Activated B cell treated with CpG ODN at 0.5 μM for 24 hours (primary cell): ENCODE measurements around the gene CBFA2T3. TPM values are rescaled to one million over a fixed set of nuclear protein-coding genes. Genes with fewer than 3 reads are reported as not detected.
"Not testable (repeated sequence)": the region's sequence is repeated elsewhere in the genome, so short reads cannot be mapped to it uniquely, and the experiment has no call there.

Experiments used
- ATAC-seq: fragments of 200-7000 bp; cut with Tn5 transposase; one replicate; pipeline ENCODE4 v1.10.0; 2021; ENCODE audit warnings: low read depth, mild to moderate bottlenecking, moderate library complexity
- CTCF ChIA-PET: fragments of 350-600 bp; sonication (Branson Sonifier 250); formaldehyde crosslinking; loops from one replicate; lab custom pipeline; 2021; ENCODE audit warnings: antibody characterized with exemption; lab: Charles Lee
- POLR2A ChIA-PET: fragments of 350-600 bp; sonication (Branson Sonifier 250); formaldehyde crosslinking; loops from one replicate; lab custom pipeline; 2021; ENCODE audit warnings: antibody characterized with exemption; lab: Charles Lee
- DNase-seq: peaks from one replicate; pipeline ENCODE4 v3.0.0; 2022
- H3K27ac Mint-ChIP-seq: one replicate; pipeline ENCODE4 v1.8.0; 2020; ENCODE audit warnings: mixed read lengths
- H3K27me3 Mint-ChIP-seq: one replicate; pipeline ENCODE4 v1.8.0; 2021; ENCODE audit warnings: mixed read lengths
- H3K36me3 Mint-ChIP-seq: one replicate; pipeline ENCODE4 v1.8.0; 2021; ENCODE audit warnings: low read depth, mixed read lengths
- H3K4me1 Mint-ChIP-seq: one replicate; pipeline ENCODE4 v1.8.0; 2021; ENCODE audit warnings: mixed read lengths
- H3K4me3 Mint-ChIP-seq: one replicate; pipeline ENCODE4 v1.8.0; 2020; ENCODE audit warnings: mild to moderate bottlenecking, mixed read lengths
- H3K9me3 Mint-ChIP-seq: one replicate; pipeline ENCODE4 v1.8.0; 2020; ENCODE audit warnings: mixed read lengths
- intact Hi-C: fragments of 100-400 bp; cut with micrococcal nuclease; formaldehyde crosslinking; loops from one replicate; pipeline ENCODE4 v1.15.1; 2024
- total RNA-seq: library from RNA; stranded (reverse); gene quantifications from 2 replicates; pipeline ENCODE4 v1.2.3, GENCODE V29; 2022
- TF ChIP-seq, protein P1 (sequence below): fragments of 200-600 bp; IDR thresholded peaks from one replicate; pipeline ENCODE4 v1.8.0; 2022; ENCODE audit warnings: antibody characterized with exemption, mild to moderate bottlenecking

CBFA2T3 gene
- total RNA-seq, 1 donor from 2014 or later, result 63.3 TPM

DNA sequence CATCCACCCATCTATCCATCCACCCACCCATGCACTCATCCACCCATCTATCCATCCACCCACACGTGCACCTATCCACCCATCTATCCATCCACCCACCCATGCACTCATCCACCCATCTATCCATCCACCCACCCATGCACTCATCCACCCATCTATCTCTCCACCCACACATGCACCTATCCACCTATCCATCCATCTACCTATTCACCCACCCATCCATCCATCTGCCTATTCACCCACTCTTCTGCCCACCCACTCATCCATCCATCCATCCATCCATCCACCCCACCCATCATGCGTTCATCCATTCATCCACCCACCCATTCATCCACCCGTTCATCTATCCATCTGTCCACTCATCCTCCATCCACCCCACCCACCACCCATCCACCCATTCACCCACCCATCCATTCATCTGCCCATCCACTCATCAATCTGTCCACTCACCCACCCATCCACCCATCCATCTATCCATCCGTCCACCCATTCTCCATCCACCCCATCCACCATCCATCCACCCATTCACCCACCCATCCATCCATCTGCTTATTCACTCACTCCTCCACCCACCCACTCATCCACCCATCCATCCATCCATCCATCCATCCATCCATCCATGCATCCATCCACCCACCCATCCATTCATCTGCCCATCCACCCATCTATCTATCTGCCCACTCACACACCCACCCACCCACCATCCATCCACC, 35.1 kb upstream of the CBFA2T3 start:
- DNase-seq (no peak), ATAC-seq (no peak)
- Mint-ChIP-seq H3K4me3 (no peak overlapping the region), H3K36me3 (no peaks in the 10 kb centered on the region), H3K4me1 (no peaks in the 10 kb centered on the region), H3K27ac (no peak overlapping the region), H3K27me3 (peaks cover 29% of the 10 kb centered on the region), H3K9me3 (no peaks in the 10 kb centered on the region)
- intact Hi-C loops, result no loop called here
- CTCF ChIA-PET, result no interaction called here
- POLR2A ChIA-PET, result no interaction called here
- TF ChIP-seq, protein P1, sequence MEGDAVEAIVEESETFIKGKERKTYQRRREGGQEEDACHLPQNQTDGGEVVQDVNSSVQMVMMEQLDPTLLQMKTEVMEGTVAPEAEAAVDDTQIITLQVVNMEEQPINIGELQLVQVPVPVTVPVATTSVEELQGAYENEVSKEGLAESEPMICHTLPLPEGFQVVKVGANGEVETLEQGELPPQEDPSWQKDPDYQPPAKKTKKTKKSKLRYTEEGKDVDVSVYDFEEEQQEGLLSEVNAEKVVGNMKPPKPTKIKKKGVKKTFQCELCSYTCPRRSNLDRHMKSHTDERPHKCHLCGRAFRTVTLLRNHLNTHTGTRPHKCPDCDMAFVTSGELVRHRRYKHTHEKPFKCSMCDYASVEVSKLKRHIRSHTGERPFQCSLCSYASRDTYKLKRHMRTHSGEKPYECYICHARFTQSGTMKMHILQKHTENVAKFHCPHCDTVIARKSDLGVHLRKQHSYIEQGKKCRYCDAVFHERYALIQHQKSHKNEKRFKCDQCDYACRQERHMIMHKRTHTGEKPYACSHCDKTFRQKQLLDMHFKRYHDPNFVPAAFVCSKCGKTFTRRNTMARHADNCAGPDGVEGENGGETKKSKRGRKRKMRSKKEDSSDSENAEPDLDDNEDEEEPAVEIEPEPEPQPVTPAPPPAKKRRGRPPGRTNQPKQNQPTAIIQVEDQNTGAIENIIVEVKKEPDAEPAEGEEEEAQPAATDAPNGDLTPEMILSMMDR, result no peak

DNA sequence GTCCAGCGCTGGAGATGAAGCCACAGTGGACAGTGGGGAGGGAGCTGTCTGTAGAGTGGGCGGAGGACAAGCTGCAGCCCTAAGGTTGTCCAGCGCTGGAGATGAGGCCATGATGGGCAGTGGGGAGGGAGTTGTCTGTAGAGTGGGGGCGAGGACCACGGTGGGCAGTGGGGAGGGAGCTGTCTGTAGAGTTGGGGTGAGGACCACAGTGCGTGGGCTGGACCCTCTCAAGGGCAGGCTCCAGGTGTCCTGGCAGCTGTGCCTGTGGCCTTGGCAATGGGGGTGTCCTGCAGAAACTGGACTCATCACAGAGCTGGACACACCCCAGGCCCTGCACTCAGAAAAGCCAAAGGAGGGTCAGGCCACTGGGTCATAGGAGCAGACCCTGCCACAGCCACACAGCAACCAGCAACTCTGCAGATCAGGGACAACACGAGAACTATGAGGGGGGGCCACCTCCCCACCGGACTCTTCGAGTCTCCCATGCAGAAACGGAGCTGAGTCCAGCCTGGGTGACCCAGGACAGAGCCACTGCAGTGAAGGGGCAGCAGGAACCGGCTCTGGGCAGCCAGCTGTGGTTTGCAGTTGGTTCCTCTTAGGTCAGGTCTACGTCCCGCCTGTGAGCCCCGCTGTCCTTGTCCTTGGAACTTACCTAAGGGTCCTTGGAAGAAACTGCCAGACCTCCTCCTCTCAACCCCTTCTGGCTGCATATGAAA, 33.4 kb upstream of the CBFA2T3 start:
- DNase-seq (no peak), ATAC-seq (no peak)
- no peaks in the 10 kb centered on the region for H3K36me3 Mint-ChIP-seq
- H3K27ac Mint-ChIP-seq, result no peak overlapping the region
- peaks cover 34% of the 10 kb centered on the region for H3K27me3 Mint-ChIP-seq
- no peaks in the 10 kb centered on the region for H3K9me3 Mint-ChIP-seq
- ChIA-PET CTCF (no interaction called here), POLR2A (interaction anchor here (1.4 kb wide), 1 partner anchor 14 kb away, joined by 8 read pairs; no protein-coding TSS in a partner anchor)
- intact Hi-C loops, result no loop called here
- H3K4me1 Mint-ChIP-seq, result no peaks in the 10 kb centered on the region
- TF ChIP-seq, protein P1, result no peak
- H3K4me3 Mint-ChIP-seq, result no peak overlapping the region

DNA sequence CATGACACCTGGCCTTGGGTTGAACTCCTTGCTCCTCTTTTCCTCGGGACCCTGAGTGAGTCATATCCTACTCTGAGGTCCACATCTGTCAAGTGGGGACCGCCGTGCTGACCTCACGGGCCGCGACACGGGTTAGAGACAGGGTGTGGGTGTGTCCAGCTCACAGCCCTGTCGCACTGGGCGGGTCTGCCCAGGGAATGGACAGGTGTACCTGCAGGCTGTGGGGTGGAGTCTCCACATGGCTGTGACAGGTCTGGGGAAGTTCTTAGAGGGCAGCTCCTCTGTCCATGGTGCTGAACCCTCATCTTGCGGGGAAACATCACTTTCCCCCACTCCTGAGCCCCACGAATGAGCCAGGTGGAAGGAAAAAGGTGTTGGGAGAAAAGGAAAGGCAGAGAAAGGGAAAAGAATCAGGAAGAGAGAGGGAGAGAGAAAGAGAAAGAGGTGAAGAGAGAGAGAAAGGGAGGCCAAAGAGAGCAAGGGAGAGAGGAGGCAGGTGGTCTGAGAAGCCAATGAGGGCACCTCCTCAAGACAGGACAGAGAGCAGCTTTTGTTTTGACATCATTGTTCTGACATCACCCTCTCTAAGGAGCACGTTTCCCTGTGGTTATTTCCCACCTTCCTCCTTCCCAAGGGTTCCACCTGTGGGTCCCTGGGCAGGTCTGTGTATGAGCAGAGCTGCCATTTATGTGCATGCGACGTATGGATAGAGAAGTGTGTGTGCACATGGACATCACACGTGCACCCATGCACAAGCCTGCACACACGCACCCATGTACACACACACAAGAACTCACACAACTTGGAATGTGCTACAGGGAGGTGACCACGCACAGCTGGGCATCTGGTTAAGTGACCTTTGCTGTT, 32.6 kb upstream of the CBFA2T3 start:
- TF ChIP-seq, protein P1, result no peak
- Mint-ChIP-seq H3K36me3 (no peaks in the 10 kb centered on the region), H3K9me3 (no peaks in the 10 kb centered on the region), H3K27ac (peak overlapping the region; percentile 19), H3K4me1 (peaks cover 5% of the 10 kb centered on the region), H3K27me3 (peaks cover 38% of the 10 kb centered on the region), H3K4me3 (no peak overlapping the region)
- intact Hi-C loops, result no loop called here
- no peak for DNase-seq
- no peak for ATAC-seq
- ChIA-PET POLR2A (interaction anchor here (1.4 kb wide), 1 partner anchor 15 kb away, joined by 8 read pairs; no protein-coding TSS in a partner anchor), CTCF (no interaction called here)

DNA sequence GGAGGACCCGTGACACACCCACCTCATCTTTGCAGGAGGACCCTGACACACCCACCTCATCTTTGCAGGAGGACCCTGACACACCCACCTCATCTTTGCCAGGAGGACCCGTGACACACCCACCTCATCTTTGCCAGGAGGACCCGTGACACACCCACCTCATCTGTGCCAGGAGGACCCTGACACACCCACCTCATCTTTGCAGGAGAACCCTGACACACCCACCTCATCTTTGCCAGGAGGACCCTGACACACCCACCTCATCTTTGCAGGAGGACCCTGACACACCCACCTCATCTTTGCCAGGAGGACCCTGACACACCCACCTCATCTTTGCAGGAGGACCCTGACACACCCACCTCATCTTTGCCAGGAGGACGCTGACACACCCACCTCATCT, 31.8 kb upstream of the CBFA2T3 start:
- POLR2A ChIA-PET, CTCF ChIA-PET, ATAC-seq, DNase-seq, H3K27ac Mint-ChIP-seq, H3K4me3 Mint-ChIP-seq, intact Hi-C loops, H3K36me3 Mint-ChIP-seq, H3K9me3 Mint-ChIP-seq: not testable (repeated sequence)
- Mint-ChIP-seq H3K4me1 (peaks cover 13% of the 10 kb centered on the region), H3K27me3 (peaks cover 39% of the 10 kb centered on the region)

DNA sequence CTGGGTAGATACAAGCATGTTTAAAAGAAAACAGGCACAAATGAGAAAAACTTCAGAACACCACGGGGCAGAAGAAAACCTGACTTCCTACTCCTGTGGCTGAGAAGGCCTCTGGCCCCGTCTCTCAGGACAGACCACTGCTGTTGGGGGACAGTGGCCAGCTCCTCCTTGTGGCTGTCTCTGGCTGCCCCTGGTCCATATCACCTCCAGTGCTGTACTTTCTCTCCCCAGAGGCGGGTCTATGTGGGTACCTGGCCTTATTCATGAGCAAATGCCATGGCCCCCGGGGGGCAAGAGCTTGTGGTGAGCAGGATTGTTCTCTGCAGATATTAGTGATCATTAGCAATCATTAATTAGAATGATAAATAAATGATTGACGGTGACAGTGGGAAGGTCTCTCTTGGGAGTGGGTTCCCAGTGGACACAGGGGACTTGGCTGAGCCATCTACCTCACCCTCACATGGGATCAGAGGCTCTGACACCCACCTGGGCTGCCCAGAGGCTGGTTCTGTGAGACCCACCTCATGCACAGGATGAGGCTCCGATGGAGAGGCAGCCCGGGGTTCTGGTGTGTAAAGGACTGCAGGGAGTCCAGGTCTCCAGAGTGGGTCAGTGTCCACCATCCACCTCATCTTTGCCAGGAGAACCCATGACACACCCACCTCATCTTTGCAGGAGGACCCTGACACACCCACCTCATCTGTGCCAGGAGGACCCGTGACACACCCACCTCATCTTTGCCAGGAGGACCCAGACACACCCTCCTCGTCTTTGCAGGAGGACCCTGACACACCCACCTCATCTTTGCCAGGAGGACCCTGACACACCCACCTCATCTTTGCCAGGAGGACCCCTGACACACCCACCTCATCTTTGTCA, 30.6 kb upstream of the CBFA2T3 start:
- TF ChIP-seq, protein P1, result no peak
- ATAC-seq (no peak), DNase-seq (no peak)
- Mint-ChIP-seq H3K27me3 (peaks cover 34% of the 10 kb centered on the region), H3K27ac (no peak overlapping the region), H3K4me1 (peaks cover 19% of the 10 kb centered on the region), H3K36me3 (no peaks in the 10 kb centered on the region), H3K9me3 (no peaks in the 10 kb centered on the region), H3K4me3 (no peak overlapping the region)
- CTCF ChIA-PET, result no interaction called here
- POLR2A ChIA-PET, result no interaction called here
- intact Hi-C loops, result no loop called here
